Stimulated activated CD4-positive, alpha-beta T cell treated with anti-CD3 and anti-CD28 coated beads, Interleukin-1b, Interleukin-23, amount 100 ng/mL, for 24 hours (primary cell): ENCODE results near the gene REN.

Experiments used
- DNase-seq, 4 experiments: peaks; one replicate each; pipeline ENCODE4 v3.0.0-alpha.2; 2020; ENCODE audit warnings: low read depth in 4 of 4, low spot score in 1 of 4

The REN gene

GRCh38 chr1:204191456-204191855 lies 25.3 kb upstream of the REN start:
- DNase-seq = no peak

- DNase-seq = no peak
Observed at GRCh38 chr1:204190212-204191211, 24.4 kb upstream of the REN start.

DNA sequence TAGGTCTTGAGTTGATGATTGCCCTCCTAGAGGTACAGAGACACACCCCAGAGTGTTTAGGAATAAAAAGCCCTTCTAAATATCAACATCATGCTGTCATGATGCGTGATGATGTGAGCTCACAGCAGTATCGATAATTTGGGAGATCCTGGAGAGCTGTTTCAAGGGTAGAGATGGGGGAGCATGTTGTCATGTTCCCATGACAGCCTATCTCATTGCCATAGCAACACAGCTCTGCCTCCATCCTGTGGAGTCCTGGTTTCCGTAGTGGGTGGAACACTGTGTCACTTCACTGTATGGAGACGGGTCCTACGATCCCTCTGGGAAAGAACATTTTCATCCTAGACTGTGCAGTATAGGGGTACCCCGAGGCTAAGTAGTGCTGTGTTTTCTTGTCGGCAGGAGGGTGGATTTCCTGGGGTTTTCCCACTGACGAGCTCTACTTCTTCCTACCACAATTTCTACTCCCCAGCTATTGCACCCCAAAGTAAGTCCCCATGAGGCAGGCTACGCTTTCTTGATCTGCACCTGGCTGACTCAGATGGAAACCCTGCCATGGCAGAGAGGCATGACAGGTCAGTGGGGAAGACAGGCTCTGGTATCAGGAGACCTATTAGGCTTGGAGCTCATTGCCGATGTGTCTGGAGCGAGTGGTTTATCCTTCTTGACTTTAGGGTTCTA lies 23.0 kb upstream of the REN start:
- no peak for DNase-seq

DNA sequence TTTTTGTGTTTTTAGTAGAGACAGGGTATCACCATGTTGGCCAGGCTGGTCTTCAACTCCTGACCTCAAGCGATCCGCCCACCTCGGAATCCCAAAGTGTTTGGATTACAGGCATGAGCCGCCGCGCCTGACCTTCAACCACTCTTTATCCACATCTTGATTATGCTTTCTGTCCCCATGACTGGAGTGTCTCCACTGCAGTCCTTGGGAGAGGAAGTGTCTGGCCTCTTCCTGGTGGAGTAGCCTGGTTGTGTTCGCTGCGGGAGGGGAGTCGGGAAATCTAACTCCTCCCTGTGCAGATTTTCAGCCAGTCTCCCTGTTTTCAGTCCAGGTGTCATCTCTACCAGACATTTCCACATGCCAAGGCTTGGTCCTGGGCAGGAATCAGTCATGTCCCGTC lies 20.5 kb upstream of the REN start:
- DNase-seq = no peak

DNA sequence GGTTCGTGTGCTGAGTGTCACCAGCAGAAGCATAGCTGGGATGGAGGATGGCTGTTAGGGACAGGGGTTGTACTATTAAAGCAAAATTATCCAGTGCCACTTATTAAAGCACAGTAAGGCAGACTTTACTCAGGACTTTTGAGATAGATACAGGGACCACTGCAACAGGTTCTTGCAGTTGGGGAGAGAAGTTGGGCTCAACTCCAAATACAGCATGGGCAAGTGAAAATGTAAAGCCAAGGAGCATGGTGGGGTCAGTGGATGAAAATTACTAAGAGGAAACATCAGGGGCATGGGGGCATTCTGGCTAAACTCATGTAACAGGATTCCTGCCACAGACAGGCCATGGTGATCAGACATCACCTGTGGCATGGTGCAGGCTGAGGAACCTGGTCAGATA lies 15.0 kb upstream of the REN start:
- no peak for DNase-seq

DNA sequence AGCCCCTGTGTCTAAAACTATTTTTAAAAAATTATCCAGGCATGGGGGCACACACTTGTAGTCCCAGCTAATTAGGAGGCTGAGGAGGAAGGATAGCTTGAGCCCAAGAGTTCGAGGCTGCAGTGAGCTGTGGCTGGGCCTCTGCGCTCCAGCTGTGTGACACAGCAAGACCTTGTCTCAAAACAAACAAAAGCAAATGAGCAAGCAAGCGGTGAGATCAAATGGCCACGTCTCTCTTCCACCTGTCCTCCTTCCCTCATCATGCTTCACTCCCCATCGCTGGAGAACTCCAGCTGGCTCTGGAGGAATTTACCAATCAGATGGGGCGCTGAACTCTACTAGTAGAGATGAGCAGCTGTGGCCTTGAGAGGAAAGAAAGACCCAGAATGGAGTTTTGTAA lies 14.0 kb upstream of the REN start:
- DNase-seq = no peak

GRCh38 chr1:204178487-204179281 lies 12.5 kb upstream of the REN start:
- no peak for DNase-seq

GRCh38 chr1:204177133-204177532 lies 11.0 kb upstream of the REN start:
- DNase-seq = no peak

DNA sequence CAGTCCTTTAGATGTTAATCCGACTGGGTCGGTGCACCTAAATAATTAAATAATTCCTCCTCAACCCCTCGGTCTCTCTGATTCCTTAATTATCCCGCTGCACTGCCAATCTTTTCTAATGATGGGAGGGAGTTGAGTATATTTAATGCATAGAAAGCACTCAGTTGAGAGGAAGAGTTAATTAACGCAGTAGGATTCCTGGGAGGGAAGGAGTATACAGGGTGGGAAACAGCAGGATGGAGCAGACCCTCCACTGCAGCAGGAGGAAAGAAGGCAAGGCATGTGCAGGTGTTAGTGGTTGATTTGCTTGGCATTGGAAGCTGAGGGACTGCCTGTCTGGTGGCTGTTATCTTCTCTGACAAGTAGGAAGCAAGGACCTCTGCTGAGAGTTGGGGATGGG lies 9.9 kb upstream of the REN start:
- no peak for DNase-seq

- no peak for DNase-seq
Observed at GRCh38 chr1:204174958-204175357, 8.8 kb upstream of the REN start.

GRCh38 chr1:204172404-204173029 lies 6.4 kb upstream of the REN start:
- no peak for DNase-seq

GRCh38 chr1:204171751-204172178 lies 5.6 kb upstream of the REN start:
- no peak for DNase-seq

DNA sequence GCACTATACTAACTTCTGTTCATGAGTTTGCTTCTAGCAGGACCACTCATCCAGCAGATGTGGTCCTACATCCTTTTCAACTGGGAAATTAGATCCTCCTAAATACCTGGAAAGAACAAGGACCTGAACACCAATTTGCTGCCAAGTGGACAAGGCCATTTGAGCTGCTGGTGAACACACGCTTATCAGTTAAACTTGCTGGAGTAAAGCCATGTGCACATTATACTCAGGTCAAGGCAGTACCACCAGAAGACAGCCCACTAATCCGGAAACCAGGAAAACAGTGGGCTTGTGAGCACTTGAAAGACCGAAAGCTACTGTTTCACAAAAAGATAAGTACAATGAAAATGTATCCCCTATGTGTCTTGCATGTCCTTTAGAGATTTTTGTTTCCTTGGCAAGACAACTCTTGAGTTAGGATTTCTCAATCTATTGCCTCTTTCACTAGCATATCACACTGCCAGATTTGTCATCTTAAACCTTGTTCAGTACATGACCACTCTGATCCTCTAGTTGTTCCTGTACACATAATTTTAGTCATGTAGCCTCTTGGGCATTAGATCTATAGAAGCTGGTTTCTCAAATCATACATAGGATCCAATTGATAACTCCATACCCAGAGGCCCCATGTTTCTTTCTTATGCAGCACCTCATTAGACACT lies 4.5 kb upstream of the REN start:
- DNase-seq = no peak

DNA sequence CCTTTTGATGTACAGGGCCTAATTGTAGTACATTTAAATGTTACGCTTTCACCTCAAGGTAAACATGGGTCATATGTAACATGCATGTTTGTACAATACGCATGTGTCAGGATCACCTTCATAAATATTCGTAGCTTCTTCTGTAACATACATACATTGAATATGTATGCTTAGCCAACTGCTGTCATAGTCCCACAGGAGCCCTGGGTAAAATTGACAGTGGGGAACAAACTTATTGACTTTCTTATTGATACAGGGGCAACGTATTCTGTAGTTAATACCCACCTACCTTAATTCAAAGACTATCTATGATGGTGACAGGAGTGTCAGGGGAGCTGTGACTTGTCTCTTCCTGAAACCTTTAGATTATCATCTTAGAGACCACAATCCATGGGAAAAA lies 3.7 kb upstream of the REN start:
- DNase-seq = no peak

DNA sequence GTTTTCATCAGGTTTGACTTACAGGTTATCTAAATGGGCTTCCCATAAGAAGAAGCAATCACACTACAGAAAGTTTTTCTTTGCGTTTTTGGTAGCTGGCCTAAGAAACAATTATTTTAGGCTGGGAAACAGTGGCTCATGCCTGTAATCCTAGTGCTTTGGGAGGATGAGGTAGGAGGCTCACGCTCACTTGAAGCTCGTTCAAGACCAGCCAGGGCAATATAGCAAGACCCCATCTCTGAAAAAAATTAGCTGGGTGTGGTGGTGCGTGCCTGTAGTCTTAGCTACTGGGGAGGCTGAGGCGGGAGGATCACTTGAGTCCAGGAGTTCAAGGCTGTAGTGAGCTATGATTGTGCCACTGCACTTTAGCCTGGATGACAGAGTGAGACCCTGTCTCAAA lies 1.6 kb upstream of the REN start:
- no peak for DNase-seq

DNA sequence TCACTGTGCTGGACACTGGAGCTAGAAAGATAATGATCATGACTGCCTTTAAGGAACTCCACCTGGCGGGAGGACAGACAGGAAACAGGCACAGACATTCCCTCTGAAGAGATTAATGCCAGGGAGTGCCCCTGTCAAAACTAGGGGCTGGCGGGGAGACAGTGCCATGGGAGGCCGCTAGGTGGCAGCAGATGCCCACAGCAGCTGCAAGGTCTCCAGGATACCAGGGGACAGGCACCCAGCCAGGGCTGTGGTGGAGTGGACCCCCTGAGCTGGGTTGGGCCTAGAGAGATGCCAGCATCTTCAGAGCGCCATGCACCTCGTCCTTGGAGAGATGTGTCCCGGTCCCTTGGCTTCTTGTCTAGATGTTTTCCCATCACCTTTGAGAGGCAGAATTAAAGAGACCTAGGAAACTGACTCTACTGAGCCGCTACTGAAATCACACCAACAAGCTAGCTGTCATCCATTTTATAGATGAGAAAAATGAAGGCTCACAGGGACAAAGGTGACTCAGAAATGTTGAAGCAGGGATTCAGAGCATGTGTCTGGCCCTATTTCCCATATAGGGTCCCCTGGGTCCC lies 3.6 kb downstream of the REN start:
- DNase-seq = peak; percentile 54 to 69 (median 66)

GRCh38 chr1:204161609-204162493 lies 4.3 kb downstream of the REN start:
- no peak for DNase-seq

DNA sequence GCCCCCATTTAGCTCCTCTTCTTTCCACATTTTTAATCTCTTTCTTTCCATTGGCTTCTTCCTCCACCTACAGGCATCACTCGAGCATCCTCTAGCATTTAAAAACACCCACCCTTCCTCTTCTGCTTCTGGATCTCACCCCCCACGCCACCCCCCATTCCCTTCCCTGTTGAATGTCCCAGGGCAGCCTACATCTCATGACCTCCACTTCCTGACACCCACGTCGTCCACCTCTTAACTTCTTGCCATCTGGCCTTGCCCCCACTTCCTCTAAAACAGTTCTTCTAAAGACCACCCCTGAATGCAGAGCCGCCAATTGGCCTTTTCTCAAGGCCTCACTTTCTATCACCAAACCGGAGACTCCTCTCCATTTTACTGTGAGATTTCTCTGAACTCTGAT lies 8.2 kb downstream of the REN start:
- no peak for DNase-seq

GRCh38 chr1:204155881-204156280 lies 10.3 kb downstream of the REN start:
- DNase-seq = no peak
